ENCODE measurements around the gene WNT9B. TPM values are rescaled to one million over a fixed set of nuclear protein-coding genes. Genes with fewer than 3 reads are reported as not detected.

The WNT9B gene
- total and polyA plus RNA-seq, 2 of the 13 experiments (the other 11 are each of a cell fraction or from before 2014, with no cell fraction given) = not detected

GRCh38 chr17:46922804-46923635, 71.6 kb downstream of the WNT9B start, which contains the start of gene GOSR2 (continued):
- peak; percentile 80 for TF ChIP-seq TEAD3 (CRISPR knock-in tag; optimal IDR thresholded peaks at IDR 0.05; ENCODE audit: borderline replicate concordance)
- peak; percentile 38; the same call in 1 of the 2 replicates for TF ChIP-seq PPARG (CRISPR knock-in tag; conservative IDR thresholded peaks at IDR 0.05)
- no peak for TF ChIP-seq ZNF777 (CRISPR knock-in tag; IDR thresholded peaks at IDR 0.05)
- TF ChIP-seq IKZF4 (CRISPR knock-in tag; IDR thresholded peaks at IDR 0.05; ENCODE audit: borderline replicate concordance, low read depth, not compliant biosample characterization) = no peak
- peak; percentile 12 for TF ChIP-seq TBL1XR1 (IDR thresholded peaks at IDR 0.05; ENCODE audit: borderline replicate concordance, low read length, partially characterized antibody)
- peak; percentile 7; the same call in 1 of the 2 replicates for TF ChIP-seq ZNF24 (IDR thresholded peaks at IDR 0.05)
- TF ChIP-seq NBN (conservative IDR thresholded peaks at IDR 0.05) = no peak
- peak; percentile 66; the same call in 1 of the 2 replicates for TF ChIP-seq CSRNP2 (CRISPR knock-in tag; conservative IDR thresholded peaks at IDR 0.05; ENCODE audit: low read depth)
- peak; percentile 93 for TF ChIP-seq ZNF430 (CRISPR knock-in tag; IDR thresholded peaks at IDR 0.05)
- no peak for TF ChIP-seq ZNF30 (CRISPR knock-in tag; IDR thresholded peaks at IDR 0.05)
- TF ChIP-seq SNAPC4 (CRISPR knock-in tag; IDR thresholded peaks at IDR 0.05) = no peak; the same call in 1 of the 2 replicates
- peak; percentile 99 for TF ChIP-seq ZZZ3 (CRISPR knock-in tag; IDR thresholded peaks at IDR 0.05; ENCODE audit: borderline replicate concordance)
- TF ChIP-seq SP140L (CRISPR knock-in tag; IDR thresholded peaks at IDR 0.05; ENCODE audit: borderline replicate concordance) = no peak
- TF ChIP-seq HNF4G (IDR thresholded peaks at IDR 0.05; ENCODE audit: borderline replicate concordance, low read depth, low read length) = 0 out of 2 replicates have a peak, but pooled peaks have one; percentile 3
- peak; percentile 70 for TF ChIP-seq HNF4G (CRISPR knock-in tag; IDR thresholded peaks at IDR 0.05; ENCODE audit: borderline replicate concordance, low read depth)
- peak; percentile 83 for TF ChIP-seq SIN3B (IDR thresholded peaks at IDR 0.05; ENCODE audit: low read length)
- 0 out of 2 replicates have a peak, but pooled peaks have one; percentile 47 for TF ChIP-seq ZNF296 (CRISPR knock-in tag; conservative IDR thresholded peaks at IDR 0.05)
- peak; percentile 84; the same call in 1 of the 2 replicates for TF ChIP-seq ZNF747 (CRISPR knock-in tag; IDR thresholded peaks at IDR 0.05; ENCODE audit: borderline replicate concordance)
- TF ChIP-seq BATF2 (CRISPR knock-in tag; IDR thresholded peaks at IDR 0.05) = no peak
- TF ChIP-seq DNMT1 (CRISPR knock-in tag; IDR thresholded peaks at IDR 0.05) = no peak
- 0 out of 2 replicates have a peak, but pooled peaks have one; percentile 51 for TF ChIP-seq ZNF253 (CRISPR knock-in tag; IDR thresholded peaks at IDR 0.05; ENCODE audit: borderline replicate concordance)
